HepG2 (cell line): ENCODE results near the gene NEURL4. TPM values are rescaled to one million over a fixed set of nuclear protein-coding genes. Genes with fewer than 3 reads are reported as not detected.

Experiments
- BRD4 ChIP-seq: sonication (generic); formaldehyde crosslinking; IDR thresholded peaks from 2 replicates; pipeline ENCODE4 v1.4.0; 2020; ENCODE audit warnings: missing genetic modification reagents
- CREB3 ChIP-seq: sonication (generic); formaldehyde crosslinking; IDR thresholded peaks from 2 replicates; pipeline ENCODE4 v1.5.0; 2020; ENCODE audit warnings: missing genetic modification reagents
- HBP1 ChIP-seq: IDR thresholded peaks from 2 replicates; pipeline ENCODE4 v1.6.1; 2016; ENCODE audit warnings: low read depth, control low read depth
- HDAC2 ChIP-seq: sonication (generic); formaldehyde crosslinking; IDR thresholded peaks from 2 replicates; pipeline ENCODE4 v1.4.0; 2020; ENCODE audit warnings: missing genetic modification reagents
- LRRFIP1 ChIP-seq: sonication (generic); formaldehyde crosslinking; conservative IDR thresholded peaks from 2 replicates; pipeline ENCODE4 v1.4.0; 2020; ENCODE audit warnings: missing genetic modification reagents
- MAFK ChIP-seq, 2 experiments: IDR thresholded peaks in 1 of 2; conservative IDR thresholded peaks in 1 of 2; 2 replicates each; pipeline ENCODE4 v1.6.1; 2011; ENCODE audit warnings: improper control_type of control experiment in 2 of 2, low read length in 2 of 2
- MIER2 ChIP-seq: IDR thresholded peaks from 2 replicates; pipeline ENCODE4 v1.6.1; 2016; ENCODE audit warnings: missing biosample characterization, missing genetic modification reagents
- MTA3 ChIP-seq: sonication (generic); formaldehyde crosslinking; IDR thresholded peaks from 2 replicates; pipeline ENCODE4 v1.4.0; 2020; ENCODE audit warnings: missing genetic modification reagents
- MXD4 ChIP-seq: IDR thresholded peaks from 2 replicates; pipeline ENCODE4 v1.6.1; 2016; ENCODE audit warnings: mild to moderate bottlenecking, missing biosample characterization, missing genetic modification reagents
- NR2F1 ChIP-seq, 2 experiments: fragments of 450-650 bp in 1 of 2; formaldehyde crosslinking in 1 of 2; IDR thresholded peaks; 2 replicates each; pipeline versions ENCODE4 v1.5.0 to v1.6.1; 2016 to 2020; ENCODE audit warnings: mild to moderate bottlenecking in 1 of 2, missing compliant biosample characterization in 1 of 2, missing genetic modification reagents in 1 of 2, moderate library complexity in 1 of 2
- PHF20 ChIP-seq: sonication (generic); formaldehyde crosslinking; IDR thresholded peaks from 2 replicates; pipeline ENCODE4 v1.5.0; 2020; ENCODE audit warnings: mild to moderate bottlenecking, missing genetic modification reagents
- TCF7 ChIP-seq: sonication (generic); IDR thresholded peaks from 2 replicates; pipeline ENCODE4 v1.6.1; 2016; ENCODE audit warnings: antibody characterized with exemption, low read depth
- TFDP1 ChIP-seq: IDR thresholded peaks from 2 replicates; pipeline ENCODE4 v1.6.1; 2016; ENCODE audit warnings: missing compliant biosample characterization, missing genetic modification reagents, borderline replicate concordance
- THRA ChIP-seq: sonication (generic); formaldehyde crosslinking; IDR thresholded peaks from 2 replicates; pipeline ENCODE4 v1.4.0; 2020; ENCODE audit warnings: missing genetic modification reagents, borderline replicate concordance
- TIGD3 ChIP-seq: sonication (generic); formaldehyde crosslinking; IDR thresholded peaks from 2 replicates; pipeline ENCODE4 v1.5.1; 2020; ENCODE audit warnings: mild to moderate bottlenecking, missing genetic modification reagents, borderline replicate concordance
- XBP1 ChIP-seq: sonication (generic); formaldehyde crosslinking; IDR thresholded peaks from 2 replicates; pipeline ENCODE4 v1.5.0; 2020; ENCODE audit warnings: missing genetic modification reagents
- XRCC5 ChIP-seq: fragments of 200-400 bp; formaldehyde crosslinking; optimal IDR thresholded peaks from 2 replicates; pipeline ENCODE3; 2017; ENCODE audit warnings: mild to moderate bottlenecking, low read length
- YEATS4 ChIP-seq: sonication (generic); formaldehyde crosslinking; IDR thresholded peaks from 2 replicates; pipeline ENCODE4 v1.4.0; 2020; ENCODE audit warnings: missing genetic modification reagents, borderline replicate concordance
- ZNF224 ChIP-seq: sonication (generic); formaldehyde crosslinking; IDR thresholded peaks from 2 replicates; pipeline ENCODE4 v1.5.0; 2020; ENCODE audit warnings: mild to moderate bottlenecking, missing genetic modification reagents
- ZNF543 ChIP-seq: sonication (generic); formaldehyde crosslinking; IDR thresholded peaks from 2 replicates; pipeline ENCODE4 v1.4.0; 2020; ENCODE audit warnings: mild to moderate bottlenecking, missing genetic modification reagents
- ZNF605 ChIP-seq: sonication (generic); formaldehyde crosslinking; IDR thresholded peaks from 2 replicates; pipeline ENCODE4 v1.8.0; 2022; ENCODE audit warnings: mild to moderate bottlenecking, missing genetic modification reagents
- ZNF644 ChIP-seq: IDR thresholded peaks from 2 replicates; pipeline ENCODE4 v1.6.1; 2016; ENCODE audit warnings: low read depth
- polyA plus RNA-seq, 8 experiments: library from polyadenylated mRNA; depleted of rRNA in 3 of 8; stranded (reverse) in 7 of 8; unstranded in 1 of 8; fragments of >200 nt; fragmentation: Illumina TruSeq in 4 of 8; extraction: Trizol in 4 of 8; gene quantifications; 2 replicates each; pipeline versions ENCODE4 v1.2.1 to v1.2.3, GENCODE V29; 2011 to 2016; ENCODE audit warnings: low read depth in 4 of 8, missing spikeins in 1 of 8, mixed read lengths in 1 of 8; ENCODE audit not compliant: insufficient read depth in 1 of 8
- total RNA-seq, 5 experiments: library from RNA; depleted of rRNA; stranded (reverse); fragments of >200 nt; fragmentation: Illumina TruSeq; extraction: Trizol; gene quantifications; 2 replicates each; pipeline ENCODE4 v1.2.3, GENCODE V29; 2016; ENCODE audit warnings: low read depth in 1 of 5

The NEURL4 gene
- total and polyA plus RNA-seq, 2 of the 13 experiments (the other 11 are each of a cell fraction or from before 2014, with no cell fraction given), result 14.8 to 15.7 TPM

- TF ChIP-seq CREB3 (CRISPR knock-in tag) (no peak), XBP1 (CRISPR knock-in tag) (no peak), BRD4 (CRISPR knock-in tag) (no peak), TCF7 (no peak), MXD4 (CRISPR knock-in tag) (peak; percentile 61), HDAC2 (no peak), TIGD3 (CRISPR knock-in tag) (no peak), PHF20 (CRISPR knock-in tag) (peak; percentile 54; the same call in 1 of the 2 replicates), ZNF605 (no peak), ZNF644 (no peak), MAFK (conservative IDR thresholded peaks at IDR 0.05 in 1 of 2, IDR thresholded peaks at IDR 0.05 in 1 of 2; ENCODE audit: low read length in 2 of 2) (no peak), YEATS4 (CRISPR knock-in tag) (peak; percentile 20; the same call in 1 of the 2 replicates), NR2F1 (CRISPR knock-in tag; IDR thresholded peaks at IDR 0.05) (no peak), LRRFIP1 (CRISPR knock-in tag) (no peak), XRCC5 (no peak), HBP1 (no peak), ZNF543 (CRISPR knock-in tag) (no peak), MTA3 (no peak), MIER2 (CRISPR knock-in tag) (no peak), TFDP1 (no peak), ZNF224 (CRISPR knock-in tag) (no peak), THRA (CRISPR knock-in tag) (no peak)
Measured at GRCh38 chr17:7306911-7307685, 22.0 kb downstream of the NEURL4 start, which contains the start of gene EIF5A (continued).
